ACC112 (cell line): Measurements from ENCODE around the gene PRDM2.

Experiments
- H2AFZ ChIP-seq: fragments of 200-600 bp; sonication (generic); one replicate; pipeline ENCODE4 v1.6.0; 2017; ENCODE audit warnings: antibody characterized with exemption, low read length; ENCODE audit not compliant: unreplicated experiment
- H3K27ac ChIP-seq: fragments of 200-600 bp; sonication (generic); 2 replicates; pipeline ENCODE4 v1.5.1; 2014; ENCODE audit warnings: low read depth, mild to moderate bottlenecking, antibody characterized with exemption, low read length, moderate library complexity
- H3K27me3 ChIP-seq: fragments of 200-600 bp; sonication (generic); 2 replicates; pipeline ENCODE4 v1.6.1; 2014; ENCODE audit warnings: mild to moderate bottlenecking, antibody characterized with exemption, low read length, moderate library complexity, mixed read lengths; ENCODE audit not compliant: insufficient read depth
- H3K36me3 ChIP-seq: fragments of 200-600 bp; sonication (generic); 2 replicates; pipeline ENCODE4 v1.6.1; 2016; ENCODE audit warnings: mild to moderate bottlenecking, antibody characterized with exemption, low read length, moderate library complexity, mixed read lengths; ENCODE audit not compliant: insufficient read depth
- H3K4me1 ChIP-seq: fragments of 200-600 bp; sonication (generic); one replicate; pipeline ENCODE4 v1.6.1; 2016; ENCODE audit warnings: low read length, mixed read lengths; ENCODE audit not compliant: insufficient read depth, unreplicated experiment, control insufficient read depth
- H3K4me3 ChIP-seq: fragments of 200-600 bp; sonication (generic); 2 replicates; pipeline ENCODE4 v1.5.1; 2014; ENCODE audit warnings: mild to moderate bottlenecking, low read depth, low read length
- H3K79me2 ChIP-seq: fragments of 200-600 bp; sonication (generic); one replicate; pipeline ENCODE4 v1.6.0; 2016; ENCODE audit warnings: low read length; ENCODE audit not compliant: control insufficient read depth, unreplicated experiment, insufficient read depth

Gene PRDM2

GRCh38 chr1:13788795-13789194 lies 88.8 kb downstream of the PRDM2 start:
- peaks cover 4% of the 10 kb centered on the region; the same call in 1 of the 2 replicates for H3K36me3 ChIP-seq
- H3K27me3 ChIP-seq: no peaks in the 10 kb centered on the region
- H3K4me3 ChIP-seq: no peak overlapping the region
- peaks cover 5% of the 10 kb centered on the region for H3K4me1 ChIP-seq
- no peak overlapping the region for H3K27ac ChIP-seq
- H2AFZ ChIP-seq: no peak overlapping the region
- peaks cover 51% of the 10 kb centered on the region for H3K79me2 ChIP-seq

GRCh38 chr1:13790290-13791030 lies 90.5 kb downstream of the PRDM2 start:
- peaks cover 5% of the 10 kb centered on the region for H3K4me1 ChIP-seq
- peaks cover 4% of the 10 kb centered on the region; the same call in 1 of the 2 replicates for H3K36me3 ChIP-seq
- H3K79me2 ChIP-seq: peaks cover 35% of the 10 kb centered on the region
- H3K27ac ChIP-seq: no peak overlapping the region
- no peak overlapping the region for H2AFZ ChIP-seq
- H3K4me3 ChIP-seq: no peak overlapping the region
- no peaks in the 10 kb centered on the region for H3K27me3 ChIP-seq

GRCh38 chr1:13792419-13792818 lies 92.4 kb downstream of the PRDM2 start:
- H3K27me3 ChIP-seq: no peaks in the 10 kb centered on the region
- peaks cover 5% of the 10 kb centered on the region for H3K4me1 ChIP-seq
- 0 out of 2 replicates have a peak, but pooled peaks cover 4% of the 10 kb centered on the region for H3K36me3 ChIP-seq
- H2AFZ ChIP-seq: no peak overlapping the region
- H3K27ac ChIP-seq: no peak overlapping the region
- no peak overlapping the region for H3K4me3 ChIP-seq
- H3K79me2 ChIP-seq: peaks cover 20% of the 10 kb centered on the region

- 0 out of 2 replicates have a peak, but pooled peaks cover 4% of the 10 kb centered on the region for H3K36me3 ChIP-seq
These were observed 93.2 kb downstream of the PRDM2 start for GRCh38 chr1:13793088-13793730.

GRCh38 chr1:13794231-13795187 lies 94.5 kb downstream of the PRDM2 start:
- Histone ChIP-seq H3K27me3 (no peaks in the 10 kb centered on the region), H3K4me1 (peaks cover 5% of the 10 kb centered on the region), H3K4me3 (no peak overlapping the region), H3K36me3 (no peaks in the 10 kb centered on the region), H3K79me2 (peaks cover 6% of the 10 kb centered on the region), H3K27ac (no peak overlapping the region), H2AFZ (no peak overlapping the region)

More at GRCh38 chr1:13793088-13793730, 93.2 kb downstream of the PRDM2 start:
- Histone ChIP-seq H3K27ac (no peak overlapping the region), H2AFZ (no peak overlapping the region), H3K4me1 (peaks cover 5% of the 10 kb centered on the region), H3K27me3 (no peaks in the 10 kb centered on the region), H3K4me3 (no peak overlapping the region), H3K79me2 (peaks cover 14% of the 10 kb centered on the region)

- H3K27me3 ChIP-seq: no peaks in the 10 kb centered on the region
- no peak overlapping the region for H3K27ac ChIP-seq
- H3K4me3 ChIP-seq: no peak overlapping the region
- H3K36me3 ChIP-seq: no peaks in the 10 kb centered on the region
- H3K79me2 ChIP-seq: no peaks in the 10 kb centered on the region
- no peak overlapping the region for H2AFZ ChIP-seq
- H3K4me1 ChIP-seq: no peaks in the 10 kb centered on the region
These were observed 97.4 kb downstream of the PRDM2 start for GRCh38 chr1:13797397-13797796.

- no peaks in the 10 kb centered on the region for H3K36me3 ChIP-seq
- H3K79me2 ChIP-seq: no peaks in the 10 kb centered on the region
- no peaks in the 10 kb centered on the region for H3K27me3 ChIP-seq
- no peaks in the 10 kb centered on the region for H3K4me1 ChIP-seq
- no peak overlapping the region for H3K4me3 ChIP-seq
- no peak overlapping the region for H3K27ac ChIP-seq
- H2AFZ ChIP-seq: no peak overlapping the region
These were observed 98.1 kb downstream of the PRDM2 start for GRCh38 chr1:13798120-13798519.

GRCh38 chr1:13799502-13800283 lies 99.7 kb downstream of the PRDM2 start:
- Histone ChIP-seq H3K36me3 (no peaks in the 10 kb centered on the region), H3K4me1 (no peaks in the 10 kb centered on the region)

GRCh38 chr1:13801232-13801631 lies 101.2 kb downstream of the PRDM2 start:
- H3K27ac ChIP-seq: no peak overlapping the region
- H3K79me2 ChIP-seq: no peaks in the 10 kb centered on the region
- no peaks in the 10 kb centered on the region for H3K4me1 ChIP-seq
- H3K36me3 ChIP-seq: no peaks in the 10 kb centered on the region
- H2AFZ ChIP-seq: no peak overlapping the region
- H3K4me3 ChIP-seq: no peak overlapping the region
- no peaks in the 10 kb centered on the region for H3K27me3 ChIP-seq

More at GRCh38 chr1:13799502-13800283, 99.7 kb downstream of the PRDM2 start:
- no peak overlapping the region for H2AFZ ChIP-seq
- H3K4me3 ChIP-seq: no peak overlapping the region
- H3K27ac ChIP-seq: no peak overlapping the region
- H3K27me3 ChIP-seq: no peaks in the 10 kb centered on the region
- no peaks in the 10 kb centered on the region for H3K79me2 ChIP-seq
